GM21786 (cell line): ENCODE results near the gene SMCO2.

Source experiments
- ATAC-seq: cut with Tn5 transposase; IDR thresholded peaks from one replicate; pipeline ENCODE4 v1.9.1; 2021; ENCODE audit not compliant: unreplicated experiment

SMCO2 gene

DNA sequence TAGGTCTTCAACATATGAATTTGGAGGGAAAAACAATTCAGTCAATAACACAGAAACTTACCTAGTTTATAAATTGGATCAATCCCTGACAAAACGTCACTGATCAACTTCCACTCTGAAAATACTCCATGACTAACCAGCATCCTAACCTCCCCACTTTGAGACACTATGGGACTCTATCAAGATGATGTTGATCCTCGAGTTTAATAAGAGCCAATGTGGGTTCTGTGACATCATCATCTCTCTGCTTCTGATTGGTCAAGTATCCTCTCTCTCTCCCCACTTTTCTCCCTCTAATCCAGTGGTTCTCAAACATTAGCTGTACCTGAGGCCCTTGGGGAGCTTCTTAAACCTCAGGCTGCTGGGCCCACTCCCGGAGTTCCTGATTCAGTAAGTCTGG, at the start of gene SMCO2:
Gene SMCO2, plus strand, starts transcription at position 301 of the 400 bp plus-strand sequence. CDS start 23,896 bp downstream, outside the sequence.
- no peak for ATAC-seq

DNA sequence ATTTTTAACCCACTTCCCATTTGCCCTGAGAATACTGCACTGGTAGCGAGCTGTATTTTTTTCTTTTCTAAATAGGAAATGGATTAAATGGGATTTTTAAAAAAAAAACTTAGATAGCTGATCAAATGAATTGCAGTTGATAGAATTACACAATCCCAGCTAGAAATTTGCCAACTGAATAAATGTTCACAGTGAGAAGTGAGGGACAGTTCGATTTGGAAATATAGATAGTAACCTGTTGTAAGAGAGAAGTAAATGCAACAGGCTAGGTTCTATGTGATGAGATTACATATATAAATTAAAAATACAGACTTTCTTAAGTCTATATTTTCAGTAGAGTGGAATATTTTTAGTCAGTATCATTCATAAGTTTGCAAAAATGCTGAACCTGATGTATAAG, 48.1 kb upstream of the SMCO2 start:
- no peak for ATAC-seq

DNA sequence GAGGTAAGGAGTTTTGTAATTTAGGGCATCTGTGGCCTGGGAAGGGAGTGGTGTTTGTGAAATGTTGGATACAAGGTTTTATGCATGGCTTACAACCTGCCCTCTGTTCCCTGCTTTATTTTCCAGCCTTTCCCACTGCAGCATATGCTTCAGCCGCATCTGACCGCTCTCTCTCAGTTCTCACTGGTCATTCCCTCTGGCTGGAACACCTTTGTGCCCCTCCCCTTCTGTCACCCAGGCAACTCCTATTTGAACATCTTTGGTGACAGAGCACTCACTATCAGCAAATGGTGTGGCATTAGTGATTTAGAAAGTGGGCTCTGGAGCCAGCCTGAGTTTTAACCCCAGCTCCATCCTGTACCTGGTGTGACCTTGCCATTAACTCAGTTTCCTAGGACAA, 47.5 kb upstream of the SMCO2 start:
- ATAC-seq, result no peak

DNA sequence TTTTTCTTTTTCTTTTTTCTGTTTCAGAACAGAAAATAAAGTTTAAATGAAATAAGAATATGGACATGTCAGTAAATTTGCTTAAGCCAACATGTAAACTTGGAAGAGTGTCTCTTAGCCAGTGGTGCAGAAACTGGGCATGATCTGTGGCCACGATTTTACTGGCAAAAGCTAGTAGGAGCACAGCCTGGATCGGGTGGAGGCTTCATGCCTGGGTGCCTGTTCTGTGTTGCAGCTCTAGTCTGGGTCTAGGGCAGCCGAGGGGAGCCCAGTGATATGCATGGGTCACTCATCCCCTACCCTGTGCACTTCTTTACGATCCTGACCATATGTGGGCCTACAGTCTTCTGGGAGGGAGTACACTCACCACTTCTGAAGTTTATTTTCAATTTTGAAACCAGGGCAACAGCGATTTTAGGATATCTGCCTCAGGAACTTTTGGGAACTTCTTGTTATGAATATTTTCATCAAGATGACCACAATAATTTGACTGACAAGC, 45.6 kb upstream of the SMCO2 start:
- no peak for ATAC-seq

DNA sequence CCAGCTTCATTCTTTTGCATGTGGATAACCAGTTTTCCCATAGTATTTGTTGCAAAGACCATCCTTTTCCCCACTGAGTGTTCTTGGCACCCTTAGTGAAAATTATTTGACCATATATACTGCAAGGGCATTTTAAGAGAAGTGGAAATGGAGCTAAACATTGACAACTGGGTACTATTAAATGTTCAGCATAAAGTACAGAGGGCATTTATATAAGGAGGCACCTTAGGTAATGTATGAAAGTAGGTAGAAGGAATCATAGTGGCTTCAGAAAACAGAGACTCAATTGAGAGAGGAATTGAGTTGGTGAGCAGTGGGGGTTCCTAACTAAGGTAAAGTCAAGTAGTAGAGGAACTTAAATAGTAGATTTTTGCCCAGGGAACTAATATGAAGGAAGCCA, 34.5 kb upstream of the SMCO2 start:
- no peak for ATAC-seq

DNA sequence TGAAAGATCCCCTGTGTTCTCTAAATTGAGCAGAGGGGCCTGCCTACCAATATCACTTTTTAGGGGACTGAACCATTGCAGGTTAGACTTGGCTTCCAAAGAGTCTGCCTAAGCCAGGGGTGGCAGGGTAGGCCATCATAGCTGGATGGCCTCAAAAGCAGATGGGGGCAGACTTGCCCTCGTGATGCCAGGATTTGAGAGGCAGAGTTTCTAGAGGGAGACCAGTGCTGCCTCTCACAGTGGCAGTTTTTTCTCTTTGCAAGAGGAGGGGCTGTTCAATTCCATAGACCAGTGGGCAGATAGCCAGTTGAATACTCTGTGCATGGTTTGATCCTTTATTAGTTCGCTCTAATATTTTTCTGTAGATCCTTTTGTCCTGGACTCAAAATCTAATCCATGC, 23.8 kb upstream of the SMCO2 start:
- ATAC-seq, result no peak

DNA sequence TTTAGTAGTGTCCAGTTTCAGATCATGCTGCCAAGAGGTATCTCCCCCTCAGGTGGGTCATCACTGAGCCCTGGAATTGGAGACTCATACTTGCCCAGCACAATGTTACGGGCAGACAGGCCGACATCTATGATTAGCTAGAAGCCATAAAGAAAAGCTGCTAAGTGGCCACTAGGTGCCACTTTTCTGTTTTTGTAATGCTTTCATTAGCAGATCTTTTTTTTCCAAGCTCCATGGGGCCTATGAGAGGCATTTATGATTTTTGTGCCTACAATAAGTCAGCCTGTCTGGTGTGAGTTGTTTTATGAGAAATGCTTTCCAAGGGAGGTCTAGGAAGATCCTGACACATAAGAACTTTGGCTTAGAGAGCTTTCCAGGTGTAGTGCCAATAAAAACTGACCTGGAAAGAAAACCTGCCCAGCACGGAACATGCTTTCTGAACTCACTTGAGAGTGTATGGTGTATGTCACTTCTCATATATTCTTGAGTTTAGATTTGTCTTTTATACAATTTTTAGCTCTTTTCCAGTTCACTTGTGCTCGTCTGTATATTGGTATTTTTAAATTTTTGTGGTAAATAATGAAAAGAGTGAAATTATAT, 21.8 kb upstream of the SMCO2 start:
- no peak for ATAC-seq

DNA sequence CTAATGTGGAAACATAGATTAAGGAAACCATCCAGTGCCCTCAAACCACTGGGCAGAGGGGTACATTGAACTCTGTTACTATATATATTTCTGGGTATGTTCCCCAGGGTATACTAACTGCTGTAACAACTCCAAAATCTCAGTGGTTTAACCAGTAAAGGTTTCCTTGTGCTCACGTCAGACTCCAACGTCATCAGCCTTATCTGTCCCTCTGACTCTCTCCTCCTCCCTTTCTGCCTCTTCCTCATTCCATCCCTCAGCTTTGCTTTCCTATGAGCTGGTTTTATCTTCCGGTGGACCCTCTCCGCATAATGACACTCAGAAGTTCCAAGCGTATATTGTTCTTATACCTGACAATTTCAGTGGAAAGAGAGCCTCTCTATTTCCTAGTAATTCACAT, 21.2 kb upstream of the SMCO2 start:
- no peak for ATAC-seq

DNA sequence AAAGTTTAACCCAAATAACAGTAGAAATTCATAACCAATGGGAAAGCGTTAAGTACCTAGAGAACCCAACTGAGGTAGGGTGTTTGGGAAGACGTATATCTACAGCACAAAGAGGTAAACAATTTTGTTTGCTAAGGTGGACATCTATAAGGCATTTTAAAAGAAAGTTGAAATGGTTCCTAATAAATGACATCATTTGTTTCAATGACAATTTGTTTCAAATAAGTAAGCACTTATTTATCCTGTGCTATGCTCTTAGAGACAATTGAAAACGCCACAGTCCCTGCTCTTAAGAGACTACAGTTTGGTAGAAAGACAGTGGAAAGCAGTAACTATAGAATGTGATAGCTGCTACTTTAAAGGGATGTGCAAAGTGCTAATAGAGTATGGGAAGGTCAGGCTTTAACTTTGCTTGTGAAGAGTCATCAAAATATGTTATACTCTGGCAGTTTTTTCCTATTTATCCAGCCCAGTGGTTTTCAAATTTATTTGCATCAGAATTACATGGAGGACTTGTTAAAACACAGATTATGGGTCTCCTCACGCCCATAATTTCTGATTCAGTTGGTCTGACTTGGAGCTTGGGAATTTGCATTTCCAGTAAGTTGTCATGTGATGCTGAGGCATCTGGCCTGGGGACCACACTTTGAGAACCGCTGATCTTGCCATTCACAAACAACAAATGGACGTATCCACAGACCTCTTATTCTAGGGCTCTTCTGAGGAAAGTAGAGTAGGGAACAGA, 19.6 kb upstream of the SMCO2 start:
- ATAC-seq, result no peak

DNA sequence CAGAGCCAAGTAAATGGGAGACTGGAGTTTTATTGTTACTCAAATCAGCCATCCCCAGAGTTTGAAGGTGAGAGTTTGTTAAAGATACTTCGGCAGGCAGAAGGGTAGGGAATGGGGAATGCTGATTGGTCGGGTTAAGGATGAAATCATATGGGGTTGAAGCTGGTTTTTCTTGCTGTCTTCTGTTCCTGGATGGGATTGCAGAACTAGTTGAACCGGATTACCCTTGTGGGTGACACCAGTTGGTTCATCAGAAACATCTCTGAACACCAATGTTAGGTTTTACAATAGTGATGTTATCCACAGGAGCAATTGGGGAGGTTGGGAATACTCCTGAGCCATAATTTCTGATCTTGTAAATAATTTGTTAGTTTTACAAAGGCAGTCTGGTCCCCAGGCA, 18.7 kb upstream of the SMCO2 start:
- no peak for ATAC-seq

DNA sequence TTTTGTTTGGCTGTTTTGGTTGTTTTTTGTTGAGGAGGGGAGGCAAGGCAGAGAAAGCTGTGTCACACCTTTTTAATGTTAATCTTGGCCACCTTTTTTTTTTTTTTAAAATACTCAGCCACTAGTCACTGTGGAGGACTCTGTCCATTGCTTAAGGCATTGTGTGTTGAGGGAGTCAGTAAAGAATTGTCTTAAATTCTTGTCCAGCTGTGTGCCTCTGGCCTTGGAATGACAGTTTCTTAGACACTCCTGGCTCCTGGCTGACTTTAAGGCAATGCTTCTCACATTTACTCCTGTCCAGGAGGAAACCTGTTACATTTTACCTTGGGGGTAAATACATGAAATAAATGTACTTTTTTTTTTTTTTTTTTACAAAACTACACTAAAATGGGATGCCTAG, 18.1 kb upstream of the SMCO2 start:
- no peak for ATAC-seq

DNA sequence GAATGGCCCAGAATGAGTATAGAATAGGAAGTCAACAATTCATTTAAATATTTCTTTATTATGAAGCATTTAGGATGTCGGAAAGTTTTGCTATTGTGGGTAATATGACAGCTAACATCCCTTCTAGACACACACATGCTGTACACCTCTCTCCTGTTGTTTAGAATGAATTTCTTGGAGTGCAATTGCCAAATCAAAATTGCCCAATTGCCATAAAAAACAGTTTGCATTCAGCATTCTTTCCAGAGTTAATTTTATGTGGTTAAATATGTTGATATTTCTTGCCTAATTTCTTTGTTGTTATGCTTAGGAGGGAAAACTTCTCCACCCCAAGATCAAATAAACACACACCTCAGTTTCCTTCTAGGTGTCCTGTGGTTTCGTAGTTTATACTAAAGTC, 16.9 kb upstream of the SMCO2 start:
- no peak for ATAC-seq

DNA sequence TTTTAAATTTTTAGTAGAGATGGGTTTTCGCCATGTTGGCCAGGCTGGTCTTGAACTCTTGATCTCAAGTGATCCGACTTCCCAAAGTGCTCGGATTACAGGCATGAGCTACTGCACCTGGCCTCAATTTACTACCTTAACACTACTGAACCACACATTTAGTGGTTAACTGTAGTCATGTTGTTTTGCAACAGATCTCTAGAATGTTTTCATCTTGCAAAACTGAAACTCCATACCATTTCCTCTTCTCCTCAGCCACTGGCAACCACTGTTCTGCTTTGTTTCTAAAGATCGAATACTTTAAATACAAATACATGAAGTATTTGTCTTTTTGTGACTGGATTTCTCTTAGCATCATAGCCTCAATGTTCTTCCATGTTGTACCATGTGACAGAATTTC, 15.4 kb upstream of the SMCO2 start:
- ATAC-seq, result no peak

DNA sequence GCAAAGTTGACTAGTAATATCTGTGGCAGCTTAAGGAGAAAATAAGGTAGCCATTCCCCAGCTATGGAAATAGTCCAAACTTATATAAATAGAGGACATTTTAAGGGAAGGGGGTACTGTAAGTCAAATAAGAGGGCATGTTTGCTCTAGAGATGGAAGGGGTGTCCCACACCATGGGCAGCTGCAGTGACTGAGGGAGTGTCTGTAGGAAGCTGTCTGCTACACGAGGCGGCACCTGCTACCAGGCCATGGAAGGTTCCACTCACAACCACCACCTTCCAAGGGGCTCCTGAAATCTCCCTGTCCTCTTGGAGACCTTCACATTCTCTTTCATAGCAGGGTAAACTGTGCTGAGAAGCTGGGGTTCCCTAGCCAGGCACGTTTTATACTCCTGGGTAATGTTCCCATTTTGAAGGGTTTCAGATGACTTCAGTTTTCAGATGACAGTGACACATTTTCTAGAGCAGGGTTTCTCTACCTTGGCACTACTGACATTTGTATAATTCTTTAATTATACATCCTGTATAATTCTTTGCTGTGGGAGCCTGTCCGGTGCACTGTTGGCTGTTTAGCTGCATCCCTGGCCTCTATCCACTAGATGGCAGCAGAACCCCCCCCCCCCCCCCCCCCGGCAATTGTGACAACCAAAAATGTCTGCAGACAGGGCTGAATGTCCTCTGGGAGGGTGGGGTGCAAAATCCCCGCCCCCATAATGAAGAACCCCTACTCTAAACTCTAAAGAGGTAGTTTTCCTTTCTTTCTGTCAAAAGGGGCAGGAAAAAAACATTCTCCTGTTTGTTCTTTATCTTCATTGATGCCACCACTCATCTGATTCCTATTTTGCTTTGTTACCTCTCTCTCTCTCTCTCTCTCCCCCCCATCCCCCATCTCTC, 11.6 kb upstream of the SMCO2 start:
- no peak for ATAC-seq

DNA sequence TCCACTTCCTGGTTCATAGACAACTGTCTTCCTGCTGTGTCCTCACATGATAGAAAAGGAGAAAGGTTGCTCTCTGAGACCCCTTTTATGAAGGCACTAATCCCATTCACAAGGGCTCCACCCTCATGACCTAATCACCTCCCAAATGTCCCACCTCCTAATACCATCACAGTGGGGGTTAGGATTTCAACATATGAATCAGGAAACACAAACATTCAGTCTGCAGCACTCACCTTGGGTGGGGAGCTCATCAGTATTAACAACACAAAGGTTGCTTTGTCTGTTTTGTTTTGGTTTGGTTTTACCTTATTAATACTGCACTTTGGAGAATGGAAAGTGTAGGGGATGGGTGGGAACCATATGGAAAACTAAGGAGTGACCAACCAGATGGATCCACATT, 10.5 kb upstream of the SMCO2 start:
- no peak for ATAC-seq

DNA sequence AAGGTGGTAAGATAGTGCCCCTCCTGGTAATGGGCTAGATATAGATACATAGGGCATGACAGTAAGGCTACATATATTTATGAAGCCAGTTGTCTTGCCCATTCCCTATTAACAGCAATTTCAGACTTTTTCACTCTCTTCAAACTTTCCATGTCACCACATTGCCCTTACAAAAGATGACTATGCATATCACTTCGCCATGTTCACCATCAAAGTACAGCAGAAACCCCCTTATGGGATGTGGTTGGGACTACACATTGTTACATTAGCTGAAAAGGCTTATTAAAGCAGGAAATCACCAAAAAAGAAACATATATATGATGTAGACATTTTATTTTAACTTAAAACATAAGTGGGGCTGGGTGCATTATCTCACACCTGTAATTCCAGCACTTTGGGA, 9.8 kb upstream of the SMCO2 start:
- ATAC-seq, result no peak

DNA sequence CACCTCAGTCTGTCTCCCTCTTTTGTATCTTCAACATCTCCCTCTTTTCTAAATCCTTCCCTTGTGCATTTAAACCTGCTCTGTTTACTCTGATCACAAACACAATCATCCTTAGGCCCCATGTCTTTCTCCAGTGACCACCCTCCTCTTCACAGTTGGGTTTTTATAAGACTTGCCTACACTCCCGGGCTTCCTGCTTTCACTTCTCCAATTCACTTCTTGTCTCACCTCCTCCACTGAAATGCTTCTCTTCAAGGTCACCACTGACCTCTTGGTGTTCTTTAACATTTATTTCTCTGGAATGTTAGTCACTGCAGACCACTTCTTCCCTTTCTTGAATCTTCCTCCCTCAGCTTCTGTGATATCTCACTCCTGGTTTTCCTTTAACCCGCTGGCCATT, 8.7 kb upstream of the SMCO2 start:
- ATAC-seq, result no peak

DNA sequence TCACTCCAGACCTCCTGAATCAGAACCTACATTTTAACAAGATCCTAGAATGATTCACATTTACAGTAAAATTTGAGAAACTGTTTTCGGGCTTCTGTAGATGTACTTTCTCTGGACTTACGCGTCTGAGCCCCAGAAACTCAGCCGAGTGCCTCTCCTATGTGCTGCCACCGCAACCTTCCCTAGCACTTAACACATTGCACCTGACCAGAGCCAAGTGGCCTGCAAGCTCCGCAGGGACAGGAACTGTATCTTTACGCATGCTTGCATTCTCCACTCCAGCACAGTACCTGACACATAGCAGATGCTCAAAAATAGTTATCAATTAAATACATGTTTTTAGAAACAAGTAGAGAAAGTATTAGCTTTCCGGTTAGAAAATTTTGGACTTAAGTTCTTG, 1.2 kb downstream of the SMCO2 start:
- ATAC-seq, result no peak

DNA sequence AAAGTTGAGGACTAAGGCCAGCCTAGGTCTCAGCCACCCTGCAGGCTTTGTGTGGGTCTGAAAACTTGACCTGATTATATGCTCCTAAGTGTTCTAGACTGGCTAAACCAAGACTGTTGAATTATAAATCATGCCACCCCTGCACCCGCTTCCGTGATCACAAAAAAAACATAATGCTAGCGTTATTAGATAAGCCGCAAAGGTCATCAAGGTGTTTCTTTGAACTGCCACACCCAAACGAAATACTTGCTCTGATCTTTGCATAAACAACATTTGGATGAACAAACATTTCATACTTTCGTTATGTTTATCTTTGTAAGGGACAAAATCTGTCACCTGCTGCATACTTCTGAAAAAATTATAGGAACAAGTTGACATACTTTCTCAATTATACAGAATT, 2.5 kb downstream of the SMCO2 start:
- no peak for ATAC-seq

DNA sequence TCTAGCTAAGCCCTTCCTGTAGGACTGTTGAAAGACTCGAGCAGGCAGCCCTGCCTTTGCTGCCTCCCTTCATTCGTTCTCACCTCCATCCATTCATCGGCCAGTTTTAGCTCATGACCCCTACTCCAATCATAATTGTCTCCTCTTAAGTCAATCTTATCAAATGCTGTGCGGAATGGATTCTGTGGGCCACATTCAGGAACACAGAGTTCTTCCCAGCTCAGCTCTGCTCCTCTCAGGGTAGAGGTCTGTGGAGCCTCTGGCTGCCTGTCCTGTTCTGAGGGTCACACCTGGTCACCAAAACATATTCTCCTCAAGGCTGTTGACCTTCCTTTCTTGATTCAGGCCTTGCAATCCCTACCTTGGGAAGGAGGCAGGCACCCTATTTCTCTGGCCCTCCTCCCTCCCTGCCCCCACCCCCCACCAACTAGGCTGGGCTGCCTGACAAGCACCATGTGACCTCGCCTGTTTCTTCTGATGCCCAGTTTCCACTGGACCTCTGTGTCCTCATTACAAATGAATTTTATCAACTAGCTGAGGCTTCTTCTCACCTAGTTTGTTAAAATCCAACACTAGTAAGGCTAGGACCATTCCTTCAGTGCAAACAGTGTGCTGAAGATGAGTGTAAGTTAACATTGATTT, 3.5 kb downstream of the SMCO2 start:
- ATAC-seq, result no peak
